ENCODE data around the gene BRIP1.
"Not testable (repeated sequence)": the region's sequence is repeated elsewhere in the genome, so short reads cannot be mapped to it uniquely, and the experiment has no call there.

The BRIP1 gene

GRCh38 chr17:61689610-61690180 lies 173.6 kb downstream of the BRIP1 start:
- no peaks in the 10 kb centered on the region for H3K36me3 ChIP-seq (ENCODE audit: control insufficient read depth in 1 of 2, insufficient read depth in 2 of 2, low read length in 2 of 2)
- no peak overlapping the region for H3K27ac ChIP-seq (ENCODE audit: low read length)
- H3K4me3 ChIP-seq (ENCODE audit: low read depth in 1 of 2, low read length in 2 of 2), result no peak overlapping the region
- H3K27me3 ChIP-seq (ENCODE audit: low read depth, low read length), result no peaks in the 10 kb centered on the region
- H3K4me1 ChIP-seq (ENCODE audit: control insufficient read depth in 1 of 2, insufficient read depth in 2 of 2, low read length in 2 of 2), result no peaks in the 10 kb centered on the region
- H3K9me3 ChIP-seq (ENCODE audit: control insufficient read depth in 1 of 2, low read length in 2 of 2), result no peaks in the 10 kb centered on the region

DNA sequence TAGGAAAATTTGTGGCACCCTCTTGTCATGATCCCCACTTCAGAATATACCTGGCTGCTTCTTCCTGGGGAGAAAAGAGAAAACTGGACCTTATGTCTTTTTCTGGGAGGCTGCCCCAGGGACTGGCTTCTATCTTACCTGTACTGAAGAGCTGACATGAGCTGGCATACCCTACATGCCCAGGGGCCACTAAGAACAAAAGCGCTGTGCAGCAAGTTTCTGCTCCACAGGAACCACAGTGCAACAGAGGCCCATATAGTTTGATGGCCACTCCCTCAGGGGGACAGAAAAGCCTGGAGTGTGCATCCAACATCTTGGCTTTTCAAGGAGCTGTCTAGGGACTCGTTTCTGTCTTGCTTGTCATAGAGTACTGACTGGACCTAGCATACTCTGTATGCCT lies 175.6 kb downstream of the BRIP1 start:
- Histone ChIP-seq H3K4me1 (ENCODE audit: control insufficient read depth in 1 of 2, insufficient read depth in 2 of 2, low read length in 2 of 2) (no peaks in the 10 kb centered on the region), H3K36me3 (ENCODE audit: control insufficient read depth in 1 of 2, insufficient read depth in 2 of 2, low read length in 2 of 2) (no peaks in the 10 kb centered on the region), H3K4me3 (ENCODE audit: low read depth in 1 of 2, low read length in 2 of 2) (no peak overlapping the region), H3K27me3 (ENCODE audit: low read depth, low read length) (no peaks in the 10 kb centered on the region), H3K27ac (ENCODE audit: low read length) (no peak overlapping the region), H3K9me3 (ENCODE audit: control insufficient read depth in 1 of 2, low read length in 2 of 2) (no peaks in the 10 kb centered on the region)

DNA sequence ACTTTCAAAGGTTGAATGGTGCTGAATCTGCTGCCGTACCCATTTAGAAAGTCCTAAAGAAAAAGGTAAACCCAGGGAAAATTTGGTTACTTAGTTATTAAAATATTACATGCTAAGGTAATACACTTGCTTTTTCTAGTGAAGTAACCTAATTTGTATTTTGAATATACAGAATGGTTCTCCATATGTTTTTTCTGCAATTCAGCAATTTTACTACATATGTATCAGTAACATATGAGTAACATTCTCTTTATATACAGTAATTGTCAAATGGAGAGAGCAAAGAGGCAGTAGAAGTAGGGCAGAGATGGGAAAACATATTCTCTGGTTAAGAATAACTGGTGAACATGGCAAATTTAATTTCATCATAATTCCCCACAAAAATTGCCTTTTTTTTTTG lies 177.2 kb downstream of the BRIP1 start:
- H3K4me1 ChIP-seq (ENCODE audit: control insufficient read depth in 1 of 2, insufficient read depth in 2 of 2, low read length in 2 of 2), result no peaks in the 10 kb centered on the region
- H3K27ac ChIP-seq (ENCODE audit: low read length), result no peak overlapping the region
- no peak overlapping the region for H3K4me3 ChIP-seq (ENCODE audit: low read depth in 1 of 2, low read length in 2 of 2)
- H3K27me3 ChIP-seq (ENCODE audit: low read depth, low read length), result no peaks in the 10 kb centered on the region
- H3K36me3 ChIP-seq (ENCODE audit: control insufficient read depth in 1 of 2, insufficient read depth in 2 of 2, low read length in 2 of 2), result no peaks in the 10 kb centered on the region
- H3K9me3 ChIP-seq (ENCODE audit: control insufficient read depth in 1 of 2, low read length in 2 of 2), result no peaks in the 10 kb centered on the region

- Histone ChIP-seq H3K36me3 (ENCODE audit: control insufficient read depth in 1 of 2, insufficient read depth in 2 of 2, low read length in 2 of 2) (no peaks in the 10 kb centered on the region), H3K4me3 (ENCODE audit: low read depth in 1 of 2, low read length in 2 of 2) (no peak overlapping the region), H3K4me1 (ENCODE audit: control insufficient read depth in 1 of 2, insufficient read depth in 2 of 2, low read length in 2 of 2) (no peaks in the 10 kb centered on the region), H3K27ac (ENCODE audit: low read length) (no peak overlapping the region), H3K27me3 (ENCODE audit: low read depth, low read length) (no peaks in the 10 kb centered on the region), H3K9me3 (ENCODE audit: control insufficient read depth in 1 of 2, low read length in 2 of 2) (no peaks in the 10 kb centered on the region)
These were observed 178.5 kb downstream of the BRIP1 start for GRCh38 chr17:61684818-61685217.

DNA sequence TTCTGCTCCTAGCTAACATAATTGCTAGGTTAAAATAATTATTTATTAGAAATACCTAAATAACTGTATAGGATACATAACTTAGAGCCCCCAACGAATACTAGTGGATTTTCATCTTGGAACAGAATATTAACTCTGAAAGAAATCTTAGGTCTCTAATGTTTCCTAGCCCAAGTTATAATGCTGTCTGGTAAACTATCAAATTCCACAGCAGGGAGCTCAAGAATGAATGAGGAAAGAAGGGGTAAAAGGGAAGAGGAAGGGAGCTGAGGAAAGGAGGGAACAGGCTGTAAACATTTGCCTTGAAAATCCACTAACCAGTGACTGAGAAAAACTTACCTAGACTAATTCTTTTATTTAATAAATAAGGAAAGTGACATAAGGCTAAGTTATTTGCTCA lies 179.2 kb downstream of the BRIP1 start:
- H3K4me3 ChIP-seq (ENCODE audit: low read depth in 1 of 2, low read length in 2 of 2), result no peak overlapping the region
- no peaks in the 10 kb centered on the region for H3K36me3 ChIP-seq (ENCODE audit: control insufficient read depth in 1 of 2, insufficient read depth in 2 of 2, low read length in 2 of 2)
- H3K27me3 ChIP-seq (ENCODE audit: low read depth, low read length), result no peaks in the 10 kb centered on the region
- no peak overlapping the region for H3K27ac ChIP-seq (ENCODE audit: low read length)
- H3K4me1 ChIP-seq (ENCODE audit: control insufficient read depth in 1 of 2, insufficient read depth in 2 of 2, low read length in 2 of 2), result no peaks in the 10 kb centered on the region
- H3K9me3 ChIP-seq (ENCODE audit: control insufficient read depth in 1 of 2, low read length in 2 of 2), result no peaks in the 10 kb centered on the region

- H3K9me3 ChIP-seq (ENCODE audit: control insufficient read depth in 1 of 2, low read length in 2 of 2), result no peaks in the 10 kb centered on the region
- no peak overlapping the region for H3K4me3 ChIP-seq (ENCODE audit: low read depth in 1 of 2, low read length in 2 of 2)
- no peaks in the 10 kb centered on the region for H3K36me3 ChIP-seq (ENCODE audit: control insufficient read depth in 1 of 2, insufficient read depth in 2 of 2, low read length in 2 of 2)
- H3K27me3 ChIP-seq (ENCODE audit: low read depth, low read length), result no peaks in the 10 kb centered on the region
- no peaks in the 10 kb centered on the region for H3K4me1 ChIP-seq (ENCODE audit: control insufficient read depth in 1 of 2, insufficient read depth in 2 of 2, low read length in 2 of 2)
- no peak overlapping the region for H3K27ac ChIP-seq (ENCODE audit: low read length)
These were observed 179.9 kb downstream of the BRIP1 start for GRCh38 chr17:61683466-61683865.

DNA sequence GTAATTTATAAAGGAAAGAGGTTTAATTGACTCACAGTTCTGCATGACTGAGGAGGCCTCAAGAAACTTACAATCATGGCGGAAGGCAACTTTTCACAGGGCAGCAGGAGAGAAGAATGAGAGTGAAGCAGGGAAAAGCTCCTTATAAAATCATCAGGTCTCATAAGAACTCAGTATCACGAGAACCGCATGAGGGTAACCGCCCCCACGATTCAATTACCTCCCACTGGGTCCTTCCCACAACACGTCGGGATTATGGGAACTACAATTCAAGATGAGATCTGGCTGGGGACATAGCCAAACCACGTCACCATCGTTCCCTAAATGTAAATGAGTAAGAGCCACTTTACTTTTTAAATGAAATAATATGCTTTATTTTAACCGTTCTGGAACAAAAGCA lies 182.4 kb downstream of the BRIP1 start:
- no peaks in the 10 kb centered on the region for H3K4me1 ChIP-seq (ENCODE audit: control insufficient read depth in 1 of 2, insufficient read depth in 2 of 2, low read length in 2 of 2)
- H3K9me3 ChIP-seq (ENCODE audit: control insufficient read depth in 1 of 2, low read length in 2 of 2), result no peaks in the 10 kb centered on the region
- no peaks in the 10 kb centered on the region for H3K36me3 ChIP-seq (ENCODE audit: control insufficient read depth in 1 of 2, insufficient read depth in 2 of 2, low read length in 2 of 2)
- no peak overlapping the region for H3K27ac ChIP-seq (ENCODE audit: low read length)
- H3K27me3 ChIP-seq (ENCODE audit: low read depth, low read length), result no peaks in the 10 kb centered on the region
- no peak overlapping the region for H3K4me3 ChIP-seq (ENCODE audit: low read depth in 1 of 2, low read length in 2 of 2)

- Histone ChIP-seq H3K27me3 (ENCODE audit: low read depth, low read length) (no peaks in the 10 kb centered on the region), H3K4me3 (ENCODE audit: low read depth in 1 of 2, low read length in 2 of 2) (no peak overlapping the region), H3K27ac (ENCODE audit: low read length) (no peak overlapping the region), H3K4me1 (ENCODE audit: control insufficient read depth in 1 of 2, insufficient read depth in 2 of 2, low read length in 2 of 2) (no peaks in the 10 kb centered on the region), H3K36me3 (ENCODE audit: control insufficient read depth in 1 of 2, insufficient read depth in 2 of 2, low read length in 2 of 2) (no peaks in the 10 kb centered on the region), H3K9me3 (ENCODE audit: control insufficient read depth in 1 of 2, low read length in 2 of 2) (no peaks in the 10 kb centered on the region)
These were observed 185.0 kb downstream of the BRIP1 start for GRCh38 chr17:61678339-61678738.

DNA sequence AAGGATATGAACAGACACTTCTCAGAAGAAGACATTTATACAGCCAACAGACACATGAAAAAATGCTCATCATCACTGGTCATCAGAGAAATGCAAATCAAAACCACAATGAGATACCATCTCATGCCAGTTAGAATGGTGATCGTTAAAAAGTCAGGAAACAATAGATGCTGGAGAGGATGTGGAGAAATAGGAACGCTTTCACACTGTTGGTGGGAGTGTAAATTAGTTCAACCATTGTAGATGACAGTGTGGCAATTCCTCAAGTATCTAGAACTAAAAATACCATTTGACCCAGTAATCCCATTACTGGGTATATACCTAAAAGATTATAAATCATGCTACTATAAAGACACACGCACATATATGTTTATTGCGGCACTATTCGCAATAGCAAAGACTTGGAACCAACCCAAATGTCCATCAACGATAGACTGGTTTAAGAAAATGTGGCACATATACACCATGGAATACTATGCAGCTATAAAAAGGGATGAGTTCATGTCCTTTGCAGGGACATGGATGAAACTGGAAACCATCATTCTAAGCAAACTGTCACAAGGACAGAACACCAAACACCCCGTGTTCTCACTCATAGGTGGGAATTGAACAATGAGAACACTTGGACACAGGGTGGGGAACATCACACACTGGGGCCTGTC lies 186.0 kb downstream of the BRIP1 start:
- not testable (repeated sequence) for H3K27ac ChIP-seq (ENCODE audit: low read length); H3K9me3 ChIP-seq (ENCODE audit: control insufficient read depth in 1 of 2, low read length in 2 of 2); H3K4me3 ChIP-seq (ENCODE audit: low read depth in 1 of 2, low read length in 2 of 2); H3K4me1 ChIP-seq (ENCODE audit: control insufficient read depth in 1 of 2, insufficient read depth in 2 of 2, low read length in 2 of 2); H3K36me3 ChIP-seq (ENCODE audit: control insufficient read depth in 1 of 2, insufficient read depth in 2 of 2, low read length in 2 of 2); H3K27me3 ChIP-seq (ENCODE audit: low read depth, low read length)

- H3K9me3 ChIP-seq (ENCODE audit: control insufficient read depth in 1 of 2, low read length in 2 of 2); H3K27ac ChIP-seq (ENCODE audit: low read length); H3K27me3 ChIP-seq (ENCODE audit: low read depth, low read length); H3K4me1 ChIP-seq (ENCODE audit: control insufficient read depth in 1 of 2, insufficient read depth in 2 of 2, low read length in 2 of 2); H3K4me3 ChIP-seq (ENCODE audit: low read depth in 1 of 2, low read length in 2 of 2); H3K36me3 ChIP-seq (ENCODE audit: control insufficient read depth in 1 of 2, insufficient read depth in 2 of 2, low read length in 2 of 2): not testable (repeated sequence)
These were observed 186.8 kb downstream of the BRIP1 start for GRCh38 chr17:61676522-61676921.

DNA sequence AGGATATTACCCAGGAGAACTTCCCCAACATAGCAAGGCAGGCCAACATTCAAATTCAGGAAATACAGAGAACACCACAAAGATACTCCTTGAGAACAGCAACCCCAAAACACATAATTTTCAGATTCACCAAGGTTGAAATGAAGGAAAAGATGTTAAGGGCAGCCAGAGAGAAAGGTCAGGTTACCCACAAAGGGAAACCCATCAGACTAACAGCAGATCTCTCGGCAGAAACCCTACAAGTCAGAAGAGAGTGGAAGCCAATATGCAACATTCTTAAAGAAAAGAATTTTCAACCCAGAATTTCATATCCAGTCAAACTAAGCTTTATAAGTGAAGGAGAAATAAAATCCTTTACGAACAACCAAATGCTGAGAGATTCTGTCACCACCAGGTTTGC lies 188.7 kb downstream of the BRIP1 start:
- H3K36me3 ChIP-seq (ENCODE audit: control insufficient read depth in 1 of 2, insufficient read depth in 2 of 2, low read length in 2 of 2); H3K27me3 ChIP-seq (ENCODE audit: low read depth, low read length); H3K4me1 ChIP-seq (ENCODE audit: control insufficient read depth in 1 of 2, insufficient read depth in 2 of 2, low read length in 2 of 2); H3K9me3 ChIP-seq (ENCODE audit: control insufficient read depth in 1 of 2, low read length in 2 of 2); H3K4me3 ChIP-seq (ENCODE audit: low read depth in 1 of 2, low read length in 2 of 2); H3K27ac ChIP-seq (ENCODE audit: low read length): not testable (repeated sequence)

Measured in muscle layer of duodenum (tissue), 2 donors.